Smooth muscle cell (in vitro differentiated cells): ENCODE measurements around the gene FAM193A. TPM values are rescaled to one million over a fixed set of nuclear protein-coding genes. Genes with fewer than 3 reads are reported as not detected.

Experiments
- DNase-seq: peaks from one replicate; lab custom pipeline; 2025; ENCODE audit not compliant: unreplicated experiment; lab: John Stamatoyannopoulos, UW
- H2AFZ ChIP-seq: fragments of 200-600 bp; sonication (generic); 2 replicates; pipeline ENCODE4 v1.6.0; 2016; ENCODE audit warnings: antibody characterized with exemption, low read depth, mild to moderate bottlenecking
- H3F3A ChIP-seq: fragments of 200-600 bp; sonication (generic); 2 replicates; pipeline ENCODE4 v1.6.0; 2017; ENCODE audit warnings: antibody characterized with exemption, low read depth
- H3K27ac ChIP-seq: fragments of 200-600 bp; sonication (generic); 2 replicates; pipeline ENCODE4 v1.5.1; 2016; ENCODE audit warnings: low read depth, mild to moderate bottlenecking
- H3K27me3 ChIP-seq: fragments of 200-600 bp; sonication (generic); 2 replicates; pipeline ENCODE4 v1.6.1; 2016; ENCODE audit warnings: low read depth, mild to moderate bottlenecking
- H3K36me3 ChIP-seq: fragments of 200-600 bp; sonication (generic); 2 replicates; pipeline ENCODE4 v1.5.1; 2016; ENCODE audit warnings: low read depth
- H3K4me1 ChIP-seq: fragments of 200-600 bp; sonication (generic); 2 replicates; pipeline ENCODE4 v1.5.1; 2016; ENCODE audit warnings: low read depth
- H3K4me2 ChIP-seq: fragments of 200-600 bp; sonication (generic); 2 replicates; pipeline ENCODE4 v1.6.0; 2016; ENCODE audit warnings: mild to moderate bottlenecking
- H3K4me3 ChIP-seq: fragments of 200-600 bp; sonication (generic); 2 replicates; pipeline ENCODE4 v1.5.1; 2016; ENCODE audit warnings: mild to moderate bottlenecking
- H3K79me2 ChIP-seq: fragments of 200-600 bp; sonication (generic); 2 replicates; pipeline ENCODE4 v1.6.0; 2016; ENCODE audit warnings: low read depth, mild to moderate bottlenecking
- H3K9ac ChIP-seq: fragments of 200-600 bp; sonication (generic); 2 replicates; pipeline ENCODE4 v1.6.0; 2016; ENCODE audit warnings: low read depth
- H3K9me3 ChIP-seq: fragments of 200-600 bp; sonication (generic); replicated peaks from 2 replicates; pipeline ENCODE4 v1.5.1; 2016; ENCODE audit warnings: low read depth
- H4K20me1 ChIP-seq: fragments of 200-600 bp; sonication (generic); 2 replicates; pipeline ENCODE4 v1.6.0; 2016; ENCODE audit warnings: low read depth
- CTCF ChIP-seq: fragments of 200-600 bp; sonication (generic); IDR thresholded peaks from 2 replicates; pipeline ENCODE4 v1.5.1; 2017; ENCODE audit warnings: borderline replicate concordance, mild to moderate bottlenecking, antibody characterized with exemption; ENCODE audit not compliant: insufficient read depth, poor library complexity, severe bottlenecking
- WGBS: methylation state at CpG from one replicate; pipeline ENCODE4 v1.1.7; 2016; ENCODE audit warnings: low lambda C conversion rate; 5-methylcytosine and 5-hydroxymethylcytosine counted together
- polyA plus RNA-seq: library from polyadenylated mRNA; unstranded; fragments of >200 nt; fragmentation: Nextera tagmentation; extraction: Ambion mirVana; gene quantifications from 2 replicates; pipeline ENCODE4 v1.2.1, GENCODE V29; 2016
- total RNA-seq: library from RNA; depleted of rRNA; stranded (reverse); fragments of >200 nt; gene quantifications from 2 replicates; pipeline ENCODE4 v1.2.3, GENCODE V29; 2014

Gene FAM193A
- total and polyA plus RNA-seq, 2 experiments from 2014 or later = 8.3 to 12.2 TPM

GRCh38 chr4:2688697-2689096 lies 152.2 kb downstream of the FAM193A start:
- 96% methylated on average over 4 of the region's 4 CpGs for WGBS
- H3K4me3 ChIP-seq = no peak overlapping the region
- no peak overlapping the region for H3K4me2 ChIP-seq
- H4K20me1 ChIP-seq = peaks cover 38% of the 10 kb centered on the region
- H3K9me3 ChIP-seq = no peaks in the 10 kb centered on the region
- no peaks in the 10 kb centered on the region for H3K27me3 ChIP-seq
- TF ChIP-seq CTCF = no peak
- H3K4me1 ChIP-seq = no peaks in the 10 kb centered on the region
- DNase-seq = no peak
- H3K79me2 ChIP-seq = peaks cover 6% of the 10 kb centered on the region
- H3K27ac ChIP-seq = no peak overlapping the region
- H2AFZ ChIP-seq = no peak overlapping the region
- H3K9ac ChIP-seq = no peak overlapping the region
- no peaks in the 10 kb centered on the region for H3K36me3 ChIP-seq
- H3F3A ChIP-seq = no peaks in the 10 kb centered on the region

DNA sequence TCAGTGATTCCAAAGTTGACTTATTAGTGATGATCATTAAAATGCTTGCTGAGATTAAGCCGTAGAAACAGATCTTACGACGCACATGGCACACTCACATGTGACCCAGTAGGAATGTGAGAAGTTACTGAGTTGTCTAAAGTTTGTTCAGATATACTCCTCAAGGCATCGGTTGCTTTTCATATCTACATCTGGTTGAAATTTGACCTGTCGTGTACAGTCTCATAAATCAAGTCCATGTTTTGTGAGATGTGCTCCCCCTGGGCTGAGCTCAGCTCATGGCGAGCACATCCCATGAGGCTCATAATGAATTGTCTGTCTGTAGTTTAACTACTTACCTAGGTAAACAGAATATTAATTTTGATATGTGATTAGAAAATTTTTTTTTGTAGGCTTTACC lies 152.7 kb downstream of the FAM193A start:
- Histone ChIP-seq H3K27ac (no peak overlapping the region), H3K79me2 (peaks cover 2% of the 10 kb centered on the region), H2AFZ (no peak overlapping the region), H3K9me3 (no peaks in the 10 kb centered on the region), H4K20me1 (peaks cover 34% of the 10 kb centered on the region), H3F3A (no peaks in the 10 kb centered on the region), H3K4me1 (no peaks in the 10 kb centered on the region), H3K27me3 (no peaks in the 10 kb centered on the region), H3K9ac (no peak overlapping the region), H3K4me3 (no peak overlapping the region), H3K4me2 (no peak overlapping the region), H3K36me3 (no peaks in the 10 kb centered on the region)
- 83% methylated on average over 6 of the region's 6 CpGs for WGBS
- TF ChIP-seq CTCF = no peak
- no peak for DNase-seq

DNA sequence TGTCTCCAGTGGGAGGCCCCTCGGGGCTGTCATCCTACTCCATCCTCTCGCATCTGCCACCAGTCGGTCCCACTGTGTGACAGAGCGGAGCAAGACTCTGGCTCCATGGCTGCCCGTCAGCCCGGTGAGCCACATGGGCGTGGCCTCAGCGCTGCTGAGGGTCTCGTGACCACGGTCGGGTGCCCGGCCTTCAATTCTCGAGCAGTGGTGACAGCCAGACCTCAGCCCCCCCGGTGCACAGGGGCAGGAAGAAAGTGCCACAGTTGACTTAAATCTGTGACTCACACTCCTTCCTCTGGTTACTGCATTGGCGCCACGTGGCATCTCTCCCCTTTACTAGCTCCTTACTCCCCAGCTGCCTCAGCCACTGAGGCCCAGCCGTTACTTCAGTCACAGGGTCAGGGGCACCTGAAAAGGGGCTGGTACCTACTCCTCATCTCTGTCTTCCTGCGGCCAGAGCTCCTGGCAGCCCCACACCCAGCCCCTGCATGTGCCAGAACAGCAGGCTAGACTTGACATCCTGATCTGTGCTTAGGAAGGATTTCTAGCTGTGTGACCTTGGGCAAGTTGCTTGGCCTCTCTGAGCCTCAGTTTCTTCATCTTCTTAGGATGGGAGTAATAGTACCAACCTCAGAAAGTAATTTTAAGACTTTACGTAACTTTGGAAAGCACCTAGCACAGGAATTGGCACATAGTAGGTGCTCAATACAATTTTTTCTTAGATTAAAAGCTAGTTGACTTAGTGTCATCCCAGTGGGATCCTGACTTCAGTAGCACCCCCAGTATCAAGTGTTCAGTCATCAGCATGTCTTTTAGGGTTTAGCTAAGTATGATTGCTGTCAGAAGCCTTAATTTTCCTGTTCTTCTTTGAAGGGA lies 153.6 kb downstream of the FAM193A start:
- no peak for TF ChIP-seq CTCF
- no peaks in the 10 kb centered on the region for H3K36me3 ChIP-seq

GRCh38 chr4:2691313-2691712 lies 154.9 kb downstream of the FAM193A start:
- peaks cover 9% of the 10 kb centered on the region for H3K36me3 ChIP-seq
- no peaks in the 10 kb centered on the region for H3K9me3 ChIP-seq
- no peak overlapping the region for H2AFZ ChIP-seq
- TF ChIP-seq CTCF = no peak
- H3K79me2 ChIP-seq = no peaks in the 10 kb centered on the region
- no peak overlapping the region for H3K27ac ChIP-seq
- no peaks in the 10 kb centered on the region for H3K4me1 ChIP-seq
- H4K20me1 ChIP-seq = peaks cover 20% of the 10 kb centered on the region
- H3K27me3 ChIP-seq = no peaks in the 10 kb centered on the region
- no peaks in the 10 kb centered on the region for H3F3A ChIP-seq
- H3K4me3 ChIP-seq = no peak overlapping the region
- 100% methylated on average over 5 of the region's 5 CpGs for WGBS
- H3K9ac ChIP-seq = no peak overlapping the region
- no peak overlapping the region for H3K4me2 ChIP-seq
- no peak for DNase-seq

More for the DNA sequence above, 153.6 kb downstream of the FAM193A start:
- H3K27ac ChIP-seq = no peak overlapping the region
- H3K9me3 ChIP-seq = no peaks in the 10 kb centered on the region
- no peaks in the 10 kb centered on the region for H3K79me2 ChIP-seq
- no peaks in the 10 kb centered on the region for H3K4me1 ChIP-seq
- no peaks in the 10 kb centered on the region for H3K27me3 ChIP-seq
- H3K4me3 ChIP-seq = no peak overlapping the region
- no peak overlapping the region for H3K4me2 ChIP-seq
- H3F3A ChIP-seq = no peaks in the 10 kb centered on the region
- no peak for DNase-seq
- H3K9ac ChIP-seq = no peak overlapping the region
- H4K20me1 ChIP-seq = peaks cover 31% of the 10 kb centered on the region
- WGBS = 96% methylated on average over 19 of the region's 19 CpGs
- H2AFZ ChIP-seq = no peak overlapping the region
